CD4-positive, alpha-beta memory T cell (primary cell): Measurements from ENCODE around the gene NPPA. TPM values are rescaled to one million over a fixed set of nuclear protein-coding genes. Genes with fewer than 3 reads are reported as not detected.
"Not testable (repeated sequence)": the region's sequence is repeated elsewhere in the genome, so short reads cannot be mapped to it uniquely, and the experiment has no call there.

Source experiments
- CTCF ChIA-PET: fragments of 350-600 bp; sonication (Branson Sonifier 250); formaldehyde crosslinking; loops from one replicate; lab custom pipeline; 2021; ENCODE audit warnings: inconsistent platforms; ENCODE audit not compliant: partially characterized antibody; lab: Charles Lee
- POLR2A ChIA-PET: fragments of 350-600 bp; sonication (Branson Sonifier 250); formaldehyde crosslinking; loops from one replicate; lab custom pipeline; 2021; ENCODE audit not compliant: partially characterized antibody; lab: Charles Lee
- DNase-seq, 5 donors: peaks; one replicate each; pipeline versions ENCODE4 v3.0.0 to v3.0.0-alpha.2; 2020 to 2022; ENCODE audit warnings: mixed read lengths in 1 of 5
- H3K27ac ChIP-seq: one replicate; pipeline ENCODE4 v1.7.0; 2013; ENCODE audit warnings: low read depth, low read length
- H3K27me3 ChIP-seq: 2 replicates; pipeline ENCODE4 v1.7.0; 2013; ENCODE audit warnings: mild to moderate bottlenecking, low read length, moderate library complexity; ENCODE audit not compliant: insufficient read depth
- H3K36me3 ChIP-seq: 2 replicates; pipeline ENCODE4 v1.7.0; 2013; ENCODE audit warnings: mild to moderate bottlenecking, low read length, moderate library complexity; ENCODE audit not compliant: insufficient read depth
- H3K4me1 ChIP-seq: 2 replicates; pipeline ENCODE4 v1.7.0; 2013; ENCODE audit warnings: mild to moderate bottlenecking, low read length, moderate library complexity; ENCODE audit not compliant: insufficient read depth
- H3K4me3 ChIP-seq, 2 donors: one replicate each; pipeline ENCODE4 v1.7.0; 2013; ENCODE audit warnings: low read length in 2 of 2, mild to moderate bottlenecking in 1 of 2
- H3K9me3 ChIP-seq, 2 donors: one replicate each; pipeline ENCODE4 v1.7.0; 2013; ENCODE audit warnings: low read length in 2 of 2, control low read depth in 1 of 2; ENCODE audit not compliant: control insufficient read depth in 1 of 2
- H3K27ac Mint-ChIP-seq, 7 donors: one replicate each; pipeline ENCODE4 v1.8.0; 2020 to 2021; ENCODE audit warnings: mixed read lengths in 7 of 7, mild to moderate bottlenecking in 6 of 7, inconsistent platforms in 3 of 7, moderate library complexity in 3 of 7
- H3K27me3 Mint-ChIP-seq, 2 donors: one replicate each; pipeline ENCODE4 v1.8.0; 2020 to 2021; ENCODE audit warnings: mixed read lengths in 2 of 2
- H3K36me3 Mint-ChIP-seq, 2 donors: one replicate each; pipeline ENCODE4 v1.8.0; 2020 to 2021; ENCODE audit warnings: mixed read lengths in 2 of 2, inconsistent platforms in 1 of 2, mild to moderate bottlenecking in 1 of 2
- H3K4me1 Mint-ChIP-seq, 4 donors: one replicate each; pipeline ENCODE4 v1.8.0; 2020 to 2021; ENCODE audit warnings: mixed read lengths in 4 of 4, mild to moderate bottlenecking in 1 of 4
- H3K4me3 Mint-ChIP-seq, 8 donors: one replicate each; pipeline ENCODE4 v1.8.0; 2020 to 2021; ENCODE audit warnings: mixed read lengths in 8 of 8, mild to moderate bottlenecking in 7 of 8, moderate library complexity in 6 of 8, inconsistent platforms in 3 of 8
- H3K9me3 Mint-ChIP-seq, 8 donors: one replicate each; pipeline ENCODE4 v1.8.0; 2020 to 2021; ENCODE audit warnings: mixed read lengths in 8 of 8, mild to moderate bottlenecking in 5 of 8, inconsistent platforms in 3 of 8, moderate library complexity in 1 of 8
- intact Hi-C: fragments of 100-400 bp; cut with micrococcal nuclease; formaldehyde crosslinking; loops from one replicate; pipeline ENCODE4 v1.15.1; 2023
- polyA plus RNA-seq, 2 donors: library from polyadenylated mRNA; unstranded; fragments of 300-500 nt; fragmentation: Illumina TruSeq; gene quantifications; one replicate each; pipeline ENCODE4 v1.2.3, GENCODE V29; 2021
- total RNA-seq, 2 experiments: library from RNA; stranded (reverse); gene quantifications; one replicate each; pipeline ENCODE4 v1.2.3, GENCODE V29; 2021

The NPPA gene
- total and polyA plus RNA-seq, 4 experiments from 2014 or later, result not detected

- Mint-ChIP-seq H3K36me3 (peaks cover 6 to 31% of the 10 kb centered on the region in 2 donors), H3K9me3 (peaks cover 0 to 1% (median 0%) of the 10 kb centered on the region in 8 donors), H3K27ac (peak within 1 kb of the TSS; percentile 92 to 100 (median 99)), H3K4me1 (peaks cover 35 to 76% (median 58%) of the 10 kb centered on the region in 4 donors), H3K27me3 (no peaks in the 10 kb centered on the region), H3K4me3 (peak within 1 kb of the TSS; percentile 96 to 100 (median 98))
- Histone ChIP-seq H3K27me3 (no peaks in the 10 kb centered on the region), H3K9me3 (no peaks in the 10 kb centered on the region), H3K4me3 (peak within 1 kb of the TSS; percentile 37 to 86), H3K27ac (peak within 1 kb of the TSS; percentile 73), H3K4me1 (peaks cover 55% of the 10 kb centered on the region), H3K36me3 (peaks cover 8% of the 10 kb centered on the region)
- intact Hi-C loops, result loop anchor here (1.0 to 10.0 kb wide), 7 partner anchors 21 to 1293 kb away; partner anchors contain the start of genes AGTRAP, MAD2L2, MFN2 and MTOR
- peak; percentile 97 to 99 (median 98) for DNase-seq
- ChIA-PET POLR2A (interaction anchor here (0.8 to 3.3 kb wide), 15 partner anchors 8 to 814 kb away, joined by 3 to 80 read pairs (median 5); partner anchors contain the start of genes AGTRAP and EXOSC10), CTCF (interaction anchor here (1.0 to 1.8 kb wide), 3 partner anchors 18 to 155 kb away, joined by 4 to 7 read pairs (median 5); no protein-coding TSS in a partner anchor)
Observed at GRCh38 chr1:11805422-11806306, 41.9 kb downstream of the NPPA start, which contains the start of the genes CLCN6 and MTHFR. Gene CLCN6 (plus strand): TSS chr1:11806191. CDS start chr1:11806263, 72 bp downstream. Gene MTHFR (minus strand): TSS chr1:11805964. CDS start chr1:11803116, 2,848 bp downstream.

DNA sequence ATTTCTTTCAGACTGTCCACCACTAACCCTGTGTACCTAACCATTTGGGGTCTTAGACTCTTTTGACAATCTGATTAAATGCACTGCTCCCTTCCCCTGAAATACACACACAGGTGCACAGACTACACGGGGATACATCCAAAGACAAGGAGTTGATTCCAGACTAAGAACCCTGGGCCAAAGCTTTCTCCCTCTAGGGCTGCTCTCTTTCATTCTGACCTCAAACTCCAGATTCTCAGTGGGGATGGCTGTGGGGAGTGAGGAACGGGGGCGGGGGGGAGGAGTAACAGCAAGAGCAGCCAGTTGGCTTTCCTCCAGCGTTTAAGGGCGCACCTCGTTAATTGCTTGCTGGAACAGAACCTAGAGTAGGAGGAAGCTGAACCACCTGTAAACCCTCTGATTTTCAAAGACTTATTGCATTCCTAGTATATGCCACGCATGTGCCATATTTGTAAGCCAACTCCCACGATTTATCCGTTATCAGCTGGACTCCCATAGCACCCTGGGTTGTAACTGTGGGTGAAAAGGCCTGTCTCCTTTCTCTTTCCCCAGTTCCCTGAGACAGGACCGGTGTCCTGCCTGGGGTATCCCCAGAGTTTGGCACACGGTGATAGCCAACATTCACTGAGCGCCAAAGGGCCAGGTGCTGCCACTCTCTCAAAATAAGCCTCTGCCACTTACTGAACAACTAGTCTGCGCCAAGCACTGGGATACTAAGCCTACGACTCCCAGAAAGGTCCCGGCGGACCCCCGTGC lies 42.7 kb downstream of the NPPA start:
- H3K4me1 ChIP-seq, result peaks cover 55% of the 10 kb centered on the region
- CTCF ChIA-PET, result no interaction called here
- peak in 2 of 5 donors; percentile 20 to 53 for DNase-seq

GRCh38 chr1:11803924-11804665 lies 43.5 kb downstream of the NPPA start:
- Histone ChIP-seq H3K4me1 (peaks cover 55% of the 10 kb centered on the region), H3K36me3 (peaks cover 20% of the 10 kb centered on the region), H3K4me3 (peak overlapping the region; percentile 50 to 68), H3K27ac (peak overlapping the region; percentile 41)
- not testable (repeated sequence) for H3K27me3 Mint-ChIP-seq, H3K9me3 ChIP-seq, H3K9me3 Mint-ChIP-seq, DNase-seq, H3K27me3 ChIP-seq
- intact Hi-C loops, result loop anchor here (10.0 kb wide), 1 partner anchor 181 kb away; the partner anchor contains the start of gene MFN2
- Mint-ChIP-seq H3K4me1 (peaks cover 35 to 73% (median 56%) of the 10 kb centered on the region in 4 donors), H3K4me3 (peak overlapping the region; percentile 96 to 100 (median 98)), H3K36me3 (peaks cover 15 to 40% of the 10 kb centered on the region in 2 donors), H3K27ac (peak overlapping the region; percentile 85 to 100 (median 92))
- POLR2A ChIA-PET, result interaction anchor here (0.6 to 3.3 kb wide), 8 partner anchors 19 to 531 kb away, joined by 3 to 27 read pairs (median 5); partner anchors contain the start of genes MFN2 and UBIAD1
- CTCF ChIA-PET, result interaction anchor here (1.5 to 1.7 kb wide), 2 partner anchors 19 to 67 kb away, joined by 4 to 5 read pairs; no protein-coding TSS in a partner anchor

More for the DNA sequence above, 42.7 kb downstream of the NPPA start:
- Mint-ChIP-seq H3K27me3 (no peaks in the 10 kb centered on the region), H3K36me3 (peaks cover 13 to 36% of the 10 kb centered on the region in 2 donors), H3K4me3 (peak overlapping the region; percentile 96 to 100 (median 98)), H3K27ac (peak overlapping the region; percentile 75 to 100 (median 89)), H3K4me1 (peaks cover 35 to 76% (median 58%) of the 10 kb centered on the region in 4 donors), H3K9me3 (peaks cover 0 to 4% (median 0%) of the 10 kb centered on the region in 8 donors)
- intact Hi-C loops, result loop anchor here (5.0 to 10.0 kb wide), 4 partner anchors 123 to 1293 kb away; partner anchors contain the start of genes MAD2L2, MFN2 and MTOR
- Histone ChIP-seq H3K27me3 (no peaks in the 10 kb centered on the region), H3K36me3 (peaks cover 16% of the 10 kb centered on the region), H3K27ac (peak overlapping the region; percentile 73), H3K9me3 (no peaks in the 10 kb centered on the region), H3K4me3 (peak overlapping the region; percentile 37 to 86)
- POLR2A ChIA-PET, result interaction anchor here (1.0 to 3.3 kb wide), 3 partner anchors 85 to 105 kb away, joined by 5 to 27 read pairs (median 9); no protein-coding TSS in a partner anchor

GRCh38 chr1:11802973-11803885 lies 44.4 kb downstream of the NPPA start:
- Mint-ChIP-seq H3K4me3 (peak overlapping the region; percentile 70 to 100 (median 87)), H3K9me3 (peaks cover 0 to 4% (median 0%) of the 10 kb centered on the region in 8 donors), H3K27me3 (no peaks in the 10 kb centered on the region), H3K27ac (peak overlapping the region; percentile 71 to 92 (median 85)), H3K4me1 (peaks cover 33 to 69% (median 54%) of the 10 kb centered on the region in 4 donors), H3K36me3 (peaks cover 15 to 43% of the 10 kb centered on the region in 2 donors)
- intact Hi-C loops, result loop anchor here (10.0 kb wide), 1 partner anchor 182 kb away; the partner anchor contains the start of gene MFN2
- peak overlapping the region; percentile 41 for H3K27ac ChIP-seq
- H3K4me1 ChIP-seq, result peaks cover 54% of the 10 kb centered on the region
- no peaks in the 10 kb centered on the region for H3K9me3 ChIP-seq
- peaks cover 22% of the 10 kb centered on the region for H3K36me3 ChIP-seq
- CTCF ChIA-PET, result interaction anchor here (0.7 to 1.7 kb wide), 3 partner anchors 18 to 84 kb away, joined by 3 to 5 read pairs (median 4); no protein-coding TSS in a partner anchor
- POLR2A ChIA-PET, result interaction anchor here (0.6 to 3.3 kb wide), 11 partner anchors 9 to 743 kb away, joined by 3 to 27 read pairs (median 4); partner anchors contain the start of genes MFN2, SRM and UBIAD1
- peak; percentile 65 to 86 (median 66) for DNase-seq
- no peaks in the 10 kb centered on the region for H3K27me3 ChIP-seq
- H3K4me3 ChIP-seq, result peak overlapping the region; percentile 50 to 68

GRCh38 chr1:11802616-11802972 lies 45.0 kb downstream of the NPPA start:
- POLR2A ChIA-PET, result interaction anchor here (1.2 to 3.3 kb wide), 5 partner anchors 72 to 743 kb away, joined by 3 to 27 read pairs (median 7); partner anchors contain the start of gene SRM
- H3K4me3 ChIP-seq, result peak overlapping the region in 1 of 2 donors; percentile 68
- peak overlapping the region in 6 of 7 donors; percentile 13 to 92 (median 47) for H3K27ac Mint-ChIP-seq

More at GRCh38 chr1:11802616-11802972, 45.0 kb downstream of the NPPA start:
- Histone ChIP-seq H3K27ac (peak overlapping the region; percentile 41), H3K4me1 (peaks cover 47% of the 10 kb centered on the region), H3K36me3 (peaks cover 22% of the 10 kb centered on the region), H3K27me3 (no peaks in the 10 kb centered on the region), H3K9me3 (no peaks in the 10 kb centered on the region)
- no peaks in the 10 kb centered on the region for H3K27me3 Mint-ChIP-seq
- CTCF ChIA-PET, result interaction anchor here (1.5 to 1.7 kb wide), 2 partner anchors 17 to 65 kb away, joined by 4 to 5 read pairs; no protein-coding TSS in a partner anchor
- peaks cover 15 to 48% of the 10 kb centered on the region in 2 donors for H3K36me3 Mint-ChIP-seq
- peak overlapping the region; percentile 29 to 100 (median 86) for H3K4me3 Mint-ChIP-seq
- peaks cover 31 to 63% (median 48%) of the 10 kb centered on the region in 4 donors for H3K4me1 Mint-ChIP-seq
- intact Hi-C loops, result loop anchor here (10.0 kb wide), 1 partner anchor 182 kb away; the partner anchor contains the start of gene MFN2
- peaks cover 0 to 4% (median 0%) of the 10 kb centered on the region in 8 donors for H3K9me3 Mint-ChIP-seq
- no peak for DNase-seq
